ENCODE results near the gene GATAD1. TPM values are rescaled to one million over a fixed set of nuclear protein-coding genes. Genes with fewer than 3 reads are reported as not detected.
A peak's percentile ranks its signal among the peaks of the same experiment; 100 is the strongest.

Gene GATAD1
- total and polyA plus RNA-seq, 2 of the 8 experiments (the other 6 are each of a cell fraction or from before 2014, with no cell fraction given), result 17.1 to 34.7 TPM

DNA sequence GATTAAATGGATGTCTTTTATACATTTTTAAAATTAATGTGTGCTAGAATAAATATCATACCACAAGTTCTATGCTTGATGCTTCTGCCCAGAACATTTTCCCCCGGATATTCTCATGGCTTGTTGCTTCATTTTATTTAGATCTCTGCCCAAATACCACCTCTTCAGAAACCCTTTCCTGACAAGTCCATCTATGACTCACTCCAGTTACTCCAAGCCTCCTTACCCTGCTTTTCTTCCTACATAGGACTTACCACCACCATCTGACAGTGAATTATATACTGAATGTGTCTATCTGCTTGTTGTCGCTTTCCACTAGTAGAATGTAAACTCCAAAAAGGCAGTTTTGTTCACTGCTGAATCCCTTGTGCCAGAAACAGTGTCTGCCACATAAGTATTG, 49.6 kb downstream of the GATAD1 start:
- no peaks in the 10 kb centered on the region for H3K4me1 ChIP-seq (replicated peaks in 1 of 4; ENCODE audit: control insufficient read depth in 3 of 4, insufficient read depth in 4 of 4, low read length in 3 of 4)
- DNase-seq (ENCODE audit: low read depth in 1 of 2, low spot score in 2 of 2) (no peak), FAIRE-seq (no peak)
- H4K5ac ChIP-seq (ENCODE audit: insufficient read length, low read depth, low read length), result no peak overlapping the region
- H2BK12ac ChIP-seq (ENCODE audit: low read depth, low read length), result no peak overlapping the region
- H3K56ac ChIP-seq (replicated peaks; ENCODE audit: insufficient read length, low read depth, low read length), result peak overlapping the region; percentile 59
- H3K18ac ChIP-seq (ENCODE audit: extremely low read depth, low read length), result no peak overlapping the region
- no peaks in the 10 kb centered on the region for H3K23me2 ChIP-seq (ENCODE audit: low read depth, low read length)
- no peak overlapping the region for H3K23ac ChIP-seq (ENCODE audit: insufficient read length)
- POLR2A ChIA-PET (ENCODE audit: partially characterized antibody), result no interaction called here
- peaks cover 5 to 63% (median 31%) of the 10 kb centered on the region in 4 experiments; a peak in 7 of 8 replicates for H3K36me3 ChIP-seq (ENCODE audit: control insufficient read depth in 2 of 4, insufficient read depth in 4 of 4, low read length in 3 of 4)
- H2BK20ac ChIP-seq (ENCODE audit: low read length), result no peak overlapping the region
- no peak overlapping the region for H3K9ac ChIP-seq (replicated peaks in 1 of 4; ENCODE audit: extremely low read depth in 1 of 4, low read depth in 3 of 4, low read length in 3 of 4)
- no peak overlapping the region for H3K14ac ChIP-seq (ENCODE audit: insufficient read length)
- peaks cover 2% of the 10 kb centered on the region in 2 experiments for H4K20me1 ChIP-seq (replicated peaks in 1 of 2; ENCODE audit: control insufficient read depth in 1 of 2, insufficient read depth in 2 of 2, low read length in 2 of 2)
- no peak overlapping the region for H3K4me3 ChIP-seq (ENCODE audit: extremely low read depth in 1 of 4, insufficient read depth in 2 of 4, low read depth in 3 of 4, low read length in 4 of 4)
- H3K9me3 ChIP-seq (ENCODE audit: insufficient read depth in 2 of 2, low read depth in 1 of 2, low read length in 1 of 2), result no peaks in the 10 kb centered on the region
- H2AK5ac ChIP-seq (ENCODE audit: low read depth, low read length), result no peak overlapping the region
- no peak overlapping the region for H3K27ac ChIP-seq (ENCODE audit: low read depth, low read length)
- no peaks in the 10 kb centered on the region for H3K27me3 ChIP-seq (replicated peaks in 1 of 4; ENCODE audit: control insufficient read depth in 3 of 4, extremely low read depth in 1 of 4, insufficient read depth in 3 of 4, low read length in 3 of 4)
- H4K91ac ChIP-seq (replicated peaks; ENCODE audit: insufficient read length, low read length), result no peak overlapping the region
- no peaks in the 10 kb centered on the region for H3K79me2 ChIP-seq (ENCODE audit: control insufficient read depth in 1 of 2, insufficient read depth in 2 of 2, low read length in 2 of 2)
- no peaks in the 10 kb centered on the region for H3K79me1 ChIP-seq (ENCODE audit: low read depth, low read length)
- H2BK15ac ChIP-seq (ENCODE audit: low read length), result no peak overlapping the region
- no peak overlapping the region for H3K4ac ChIP-seq (replicated peaks; ENCODE audit: insufficient read length, low read depth, low read length)
- CTCF ChIA-PET (ENCODE audit: partially characterized antibody), result no interaction called here
- no peak overlapping the region for H2AFZ ChIP-seq (ENCODE audit: low read length)
- no peak overlapping the region for H2BK5ac ChIP-seq (ENCODE audit: low read depth, low read length)
- no peak for TF ChIP-seq NANOG (IDR thresholded peaks at IDR 0.05; ENCODE audit: insufficient read depth, low read depth, low read length, poor library complexity, severe bottlenecking)
- no peak for TF ChIP-seq CTBP2 (IDR thresholded peaks at IDR 0.05; ENCODE audit: borderline replicate concordance, insufficient read depth, insufficient read length, low read length)
- no peak for TF ChIP-seq TAF7 (optimal IDR thresholded peaks at IDR 0.05; ENCODE audit: borderline replicate concordance, low read depth, low read length)
- TF ChIP-seq TBP (IDR thresholded peaks at IDR 0.05; ENCODE audit: low read depth, low read length), result no peak
- H2BK120ac ChIP-seq (replicated peaks; ENCODE audit: low read depth, low read length), result no peak overlapping the region
- WGBS, 2 experiments (ENCODE audit: extremely low coverage in 1 of 2, insufficient coverage in 1 of 2, insufficient read length in 1 of 2, insufficient replicate concordance in 2 of 2, low coverage in 1 of 2, low lambda C conversion rate in 2 of 2, missing lambda C conversion rate in 1 of 2), result 94% methylated on average over 2 of the region's 2 CpGs; no CpG with 5 or more reads in 1 of the 2 experiments
- no peak overlapping the region for H4K8ac ChIP-seq (ENCODE audit: extremely low read depth, insufficient read depth, low read length)
- no peak overlapping the region for H3K4me2 ChIP-seq (ENCODE audit: insufficient read depth in 1 of 2, low read depth in 2 of 2, low read length in 2 of 2)
